HG03159 (cell line): ENCODE measurements around the gene NRG3.
A peak's percentile ranks its signal among the peaks of the same experiment; 100 is the strongest.

ENCODE experiments used
- ATAC-seq: cut with Tn5 transposase; IDR thresholded peaks from one replicate; pipeline ENCODE4 v1.9.1; 2021; ENCODE audit warnings: mild to moderate bottlenecking, moderate library complexity; ENCODE audit not compliant: unreplicated experiment

The NRG3 gene

DNA sequence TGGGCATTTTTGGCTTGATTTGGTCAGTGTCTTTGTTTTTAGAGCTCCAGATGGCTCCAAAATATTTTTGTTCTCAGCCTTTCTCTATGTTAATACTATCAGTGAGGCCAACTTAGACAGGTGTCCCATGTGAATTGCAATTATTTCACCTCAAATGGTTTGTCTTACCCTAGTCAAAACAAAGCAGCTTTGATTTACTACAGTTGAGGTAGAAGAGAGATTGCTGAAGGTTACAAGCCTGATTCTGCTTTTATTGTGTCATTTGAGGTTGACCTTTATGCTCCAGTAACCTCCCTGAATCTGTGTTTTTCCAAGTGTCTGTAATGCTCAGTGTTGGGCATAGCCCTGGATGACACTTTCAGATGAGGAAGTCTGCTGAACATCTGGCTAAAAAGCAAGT lies 882.9 kb downstream of the NRG3 start:
- ATAC-seq: no peak

DNA sequence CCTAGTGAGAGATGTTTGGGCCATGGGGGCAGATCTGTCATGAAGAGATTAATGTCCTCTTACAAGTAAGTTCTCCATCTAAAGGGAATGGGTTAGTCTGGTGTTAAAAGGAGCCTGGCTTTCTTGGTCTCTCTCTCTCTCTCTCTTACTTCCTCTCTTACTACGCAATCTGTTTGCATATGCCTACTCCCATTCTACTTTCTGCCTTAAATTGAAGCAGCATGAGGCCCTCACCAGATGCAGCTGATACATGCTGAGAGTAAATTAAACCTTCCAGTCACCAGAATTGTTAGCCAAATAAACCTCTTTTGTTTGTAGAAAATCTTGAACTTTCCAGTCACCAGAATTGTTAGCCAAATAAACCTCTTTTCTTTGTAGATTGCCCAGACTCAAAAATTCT lies 884.1 kb downstream of the NRG3 start:
- ATAC-seq: no peak

DNA sequence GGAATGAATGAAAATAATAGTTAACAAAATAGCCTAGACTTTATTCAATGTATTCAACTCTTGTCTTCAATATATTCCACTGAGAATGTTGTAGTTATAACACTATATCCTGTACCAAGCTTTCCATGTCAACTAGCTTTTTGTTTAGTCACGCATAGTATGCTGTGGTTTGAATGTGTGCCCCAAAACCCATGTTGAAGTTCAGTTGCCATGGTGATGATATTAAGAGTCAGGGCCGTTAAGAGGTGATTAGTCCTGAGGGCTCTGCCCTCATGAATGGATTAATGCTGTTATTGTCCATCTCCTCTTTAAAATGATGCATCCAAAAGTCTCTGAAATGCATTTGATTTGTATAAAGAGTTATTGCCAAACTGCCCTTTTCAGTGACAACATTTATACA lies 887.6 kb downstream of the NRG3 start:
- ATAC-seq: no peak

DNA sequence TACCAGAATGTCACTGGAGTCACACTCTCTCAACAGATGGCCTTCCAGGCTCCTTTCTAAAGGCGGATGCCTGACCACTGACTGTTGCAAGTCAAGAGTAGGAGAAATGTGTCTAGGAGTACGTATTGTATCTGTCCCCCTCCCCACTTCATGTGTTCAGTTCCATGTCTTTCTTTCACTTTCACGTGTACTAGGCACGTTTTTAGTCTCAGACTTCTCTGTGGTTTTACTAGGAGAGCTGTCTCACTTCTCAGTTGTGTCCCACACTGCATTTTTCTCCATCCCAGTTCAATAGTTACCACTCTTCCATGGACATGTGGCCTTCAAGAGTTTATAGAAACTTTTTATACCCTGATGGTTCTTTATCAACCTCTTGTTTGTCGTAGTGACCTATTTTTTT lies 893.0 kb downstream of the NRG3 start:
- ATAC-seq: no peak

DNA sequence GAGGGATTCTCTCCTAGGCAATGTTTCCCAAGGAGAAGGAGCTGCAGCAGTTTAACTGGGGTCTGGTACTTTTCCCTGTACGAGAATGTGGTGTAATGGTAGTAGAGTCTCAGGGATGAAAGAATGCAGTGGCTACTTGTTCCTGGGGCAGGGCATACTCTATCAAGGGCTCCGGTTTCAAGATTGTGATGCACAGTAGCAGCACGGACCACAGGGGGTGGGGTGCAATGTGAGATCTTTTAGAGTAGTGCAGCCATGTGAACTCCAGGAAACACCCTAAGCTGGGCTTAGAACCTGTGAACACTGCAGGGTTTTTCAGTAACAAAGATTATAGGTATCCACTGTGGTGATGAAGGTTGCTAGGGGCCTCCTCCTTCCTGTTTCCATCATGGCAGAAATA lies 903.9 kb downstream of the NRG3 start:
- no peak for ATAC-seq

DNA sequence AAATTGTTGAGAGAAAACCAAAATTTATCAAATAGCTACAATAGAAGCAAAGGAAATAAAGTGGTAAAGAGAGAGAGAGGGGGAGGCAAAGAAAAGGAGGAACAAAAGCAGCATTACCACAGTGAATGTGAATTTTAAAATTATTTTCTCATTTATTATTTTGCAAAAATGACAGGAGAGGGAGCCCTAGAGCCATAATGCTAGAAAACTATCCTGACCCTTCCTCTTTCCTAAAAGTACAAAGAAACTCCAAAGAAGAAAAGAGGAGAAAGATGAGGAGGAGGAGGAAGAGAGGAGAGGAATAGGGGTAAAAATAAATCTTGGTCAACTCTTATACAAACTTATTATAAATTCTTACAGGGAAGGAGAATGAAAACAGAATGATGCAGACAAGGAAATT lies 921.5 kb downstream of the NRG3 start:
- no peak for ATAC-seq

DNA sequence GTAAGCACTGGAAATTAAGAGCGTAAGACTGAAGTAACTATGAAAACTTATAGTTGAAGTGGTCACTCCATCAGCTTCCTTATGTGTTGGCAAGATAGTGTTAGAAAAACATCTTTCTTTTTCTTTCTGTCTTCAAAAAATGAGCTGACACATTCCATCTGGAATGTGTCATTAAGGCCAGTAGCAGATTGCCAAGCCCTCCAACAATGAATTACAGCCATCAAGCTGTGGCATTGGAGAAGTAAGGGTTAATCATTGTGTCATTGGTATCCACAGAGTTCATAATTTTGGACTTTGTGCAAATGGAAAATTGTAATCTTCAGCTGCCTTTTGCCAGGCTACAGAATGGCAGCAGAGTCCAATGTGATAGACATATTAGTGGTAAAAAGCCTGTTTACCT lies 926.3 kb downstream of the NRG3 start:
- no peak for ATAC-seq

DNA sequence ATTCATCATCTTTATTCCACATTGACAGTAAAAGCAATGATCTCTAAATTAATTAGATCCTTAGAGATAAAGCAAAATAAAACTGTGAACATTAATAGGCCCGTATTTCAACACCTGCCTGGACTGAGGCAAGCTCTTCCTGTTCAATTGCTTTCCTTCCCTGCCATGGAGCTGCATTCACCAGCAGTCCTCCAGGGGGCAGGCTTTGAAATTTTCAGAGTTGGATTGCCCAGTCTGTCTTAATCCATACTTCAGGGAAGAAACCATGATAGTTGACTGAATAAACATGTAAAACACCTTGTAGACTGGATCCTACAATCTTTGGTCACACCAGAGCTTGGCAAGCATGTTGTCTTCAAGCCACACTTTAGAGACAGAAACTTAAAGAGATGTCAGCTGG lies 936.6 kb downstream of the NRG3 start:
- peak; percentile 76 for ATAC-seq

DNA sequence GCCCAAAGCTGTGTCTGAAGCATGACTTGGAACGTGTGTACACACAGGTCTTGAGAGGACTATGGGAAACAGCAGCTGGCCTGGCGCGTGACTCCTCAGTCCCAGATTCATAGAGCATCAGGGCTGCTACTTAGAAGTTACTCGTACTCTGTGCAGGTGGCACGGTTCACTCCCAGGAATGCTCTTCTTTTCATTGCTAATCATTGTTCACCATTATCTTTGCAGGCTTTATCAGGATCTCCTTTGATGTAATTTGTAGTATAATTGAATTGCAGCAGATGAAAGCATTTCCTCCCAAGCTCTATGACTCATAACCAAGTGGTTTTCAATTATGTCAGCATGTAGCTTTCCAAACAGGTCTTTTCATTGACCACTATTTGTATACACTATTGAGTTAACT lies 938.9 kb downstream of the NRG3 start:
- ATAC-seq: no peak

DNA sequence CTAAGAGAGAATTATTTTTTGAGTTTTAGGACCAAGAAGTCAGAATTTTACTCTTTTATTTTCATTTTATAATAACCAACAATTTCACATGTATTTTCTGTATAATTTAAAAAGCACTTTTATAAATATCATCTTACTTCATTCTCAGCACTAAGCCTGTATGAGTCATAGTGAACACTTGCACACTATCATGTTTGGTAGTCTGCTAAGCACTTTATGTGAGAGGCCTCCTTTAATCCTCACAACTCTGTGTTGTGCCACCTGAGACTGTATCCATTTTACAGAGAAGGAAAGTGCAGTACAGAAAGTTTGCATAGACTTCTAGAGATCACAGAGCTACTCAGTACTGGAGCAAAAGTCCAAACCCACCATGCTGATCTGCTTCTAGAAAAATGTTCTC lies 939.6 kb downstream of the NRG3 start:
- ATAC-seq: no peak

DNA sequence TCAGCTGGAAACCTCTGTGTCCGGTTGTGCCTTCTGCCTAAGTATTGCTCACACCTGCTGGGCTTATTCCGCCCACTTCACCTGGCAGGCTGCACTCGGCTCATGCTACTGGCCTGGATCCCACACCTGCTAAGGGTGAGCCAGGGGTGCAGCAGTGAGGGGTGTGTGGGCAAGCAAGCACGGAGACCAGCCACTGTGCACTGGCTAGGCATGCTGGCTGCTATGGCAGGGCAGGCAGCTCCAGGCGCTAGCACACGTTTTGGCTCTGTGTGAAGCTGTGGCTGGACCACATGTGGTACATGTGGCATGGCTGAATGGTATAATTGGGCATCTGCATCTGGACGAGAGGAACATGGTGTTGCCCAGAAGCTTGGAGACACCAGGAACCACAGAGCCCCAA lies 940.7 kb downstream of the NRG3 start:
- ATAC-seq: no peak

DNA sequence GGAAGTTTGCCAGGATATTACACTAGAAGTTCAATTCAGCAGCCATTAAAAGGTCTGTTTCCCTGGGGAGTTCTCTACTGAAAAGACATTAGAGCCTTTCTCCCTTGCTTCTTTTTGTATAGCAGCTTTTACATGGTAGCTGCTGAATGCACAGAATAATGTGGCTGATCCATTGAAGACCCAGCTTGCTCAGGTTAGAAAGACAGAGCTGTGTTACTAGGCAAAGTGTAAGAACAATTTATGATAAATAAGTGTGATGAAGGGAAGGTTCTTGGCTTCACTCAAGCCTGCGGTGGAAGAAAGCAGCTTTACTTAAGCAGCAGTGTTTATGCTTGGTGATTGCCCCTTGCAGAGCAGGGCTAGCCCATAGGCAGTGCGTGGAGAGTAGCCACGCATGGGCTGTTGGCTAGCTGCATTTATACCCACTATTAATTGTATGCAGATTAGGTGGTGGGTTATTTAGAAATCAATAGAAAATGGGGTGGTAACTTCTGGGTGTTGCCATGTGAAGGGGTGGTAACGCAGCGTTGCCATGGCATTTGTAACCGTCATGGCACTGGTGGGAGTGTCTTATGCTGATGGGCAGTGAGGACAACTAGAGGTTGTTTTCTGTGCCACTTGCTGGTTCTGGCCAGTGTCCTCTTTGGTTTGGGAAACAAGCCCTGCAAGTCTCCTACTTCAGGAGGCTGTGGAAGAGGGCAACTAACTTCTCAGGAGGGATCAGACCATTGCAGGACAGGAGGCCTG lies 942.9 kb downstream of the NRG3 start:
- no peak for ATAC-seq

DNA sequence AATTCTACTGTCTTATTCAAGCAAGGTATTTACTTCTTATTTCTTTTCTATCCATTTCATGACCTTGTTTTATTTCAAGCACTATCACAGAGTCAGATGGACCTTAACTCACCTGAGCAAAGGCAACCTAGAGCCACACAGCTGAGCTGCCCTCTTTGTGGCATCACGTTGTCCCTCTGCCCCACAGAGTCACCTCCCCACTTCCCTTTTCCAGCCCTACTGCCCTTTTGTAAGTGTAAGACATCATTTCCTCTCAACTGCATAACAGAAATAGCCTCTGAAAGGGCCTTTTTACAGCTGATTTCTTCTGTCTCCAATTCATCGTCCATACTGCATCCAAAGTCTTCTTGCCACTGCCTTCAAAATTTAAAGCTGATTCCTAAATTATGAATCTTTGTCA lies 946.0 kb downstream of the NRG3 start:
- no peak for ATAC-seq

DNA sequence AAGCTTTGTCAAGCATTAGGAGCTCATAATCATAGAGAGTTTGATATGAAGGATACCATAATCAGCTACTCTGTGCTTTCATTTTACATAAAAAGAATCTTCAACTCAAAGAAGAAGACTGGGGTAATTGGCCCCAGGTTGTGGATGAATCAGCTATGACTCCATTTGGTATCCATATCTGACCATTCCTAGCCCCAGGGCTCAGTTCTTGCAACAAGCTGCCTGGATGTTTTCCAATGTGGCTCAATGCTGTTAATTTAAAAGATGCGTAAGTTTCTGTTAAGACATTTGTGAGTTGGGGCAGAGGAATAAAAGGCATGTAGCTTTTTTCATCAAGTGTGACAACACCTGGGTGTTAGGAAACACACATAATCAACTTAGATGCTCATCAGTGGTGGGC lies 951.1 kb downstream of the NRG3 start:
- ATAC-seq: no peak

DNA sequence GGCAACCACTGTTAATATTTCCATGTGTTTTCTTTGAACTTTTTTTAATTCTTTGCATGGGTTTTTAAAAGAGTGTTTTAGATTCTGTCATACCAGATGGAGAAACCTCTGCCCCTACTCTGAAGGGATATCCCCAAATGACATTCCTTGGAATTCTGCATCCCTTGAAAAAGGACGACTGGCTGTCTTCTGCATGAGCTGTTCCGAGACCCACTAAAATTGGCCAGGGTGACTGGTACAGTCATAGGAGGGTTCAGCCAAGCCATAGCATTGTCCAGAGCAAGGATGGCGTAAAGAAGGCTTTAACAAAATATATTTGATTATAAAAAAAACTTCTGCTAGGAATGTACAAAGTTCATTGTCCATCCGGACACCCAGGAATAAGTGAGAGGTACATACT lies 952.9 kb downstream of the NRG3 start:
- no peak for ATAC-seq

DNA sequence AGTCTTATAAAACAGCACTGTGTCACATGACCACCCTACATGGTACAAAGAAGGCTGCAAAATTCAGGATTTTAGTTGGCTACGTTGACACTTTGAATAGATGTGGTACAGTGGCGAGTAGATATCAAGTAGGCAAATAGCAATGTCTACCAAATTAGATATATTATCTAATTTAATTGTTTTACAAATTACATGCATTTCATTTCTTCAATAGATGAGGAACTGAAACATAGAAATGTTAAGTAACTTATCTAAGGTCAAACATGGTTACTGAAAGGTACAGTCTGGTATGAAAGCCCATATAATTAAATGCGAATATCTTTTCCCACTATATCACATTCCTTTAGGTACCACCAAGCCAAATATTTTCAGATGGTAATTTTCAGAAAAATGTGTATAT lies 972.2 kb downstream of the NRG3 start:
- ATAC-seq: no peak

DNA sequence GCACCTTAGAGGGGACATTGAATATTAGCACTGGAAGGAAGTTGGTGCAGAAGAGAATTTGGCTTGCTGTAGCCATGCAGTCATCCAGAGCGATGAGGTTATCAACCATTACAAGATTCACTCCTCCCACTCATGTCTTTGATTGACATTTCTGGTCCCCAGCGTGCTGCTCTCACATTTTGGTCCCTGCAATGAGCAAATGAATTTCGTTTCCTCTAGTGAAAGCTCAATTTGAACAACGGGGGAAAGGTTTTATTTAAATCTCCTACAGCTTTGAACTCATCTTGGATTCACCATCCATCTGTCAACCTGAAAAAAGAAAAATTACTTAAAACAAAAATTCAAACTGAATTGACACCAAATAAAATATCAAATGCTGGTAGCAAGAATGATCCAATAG lies 975.2 kb downstream of the NRG3 start:
- no peak for ATAC-seq

DNA sequence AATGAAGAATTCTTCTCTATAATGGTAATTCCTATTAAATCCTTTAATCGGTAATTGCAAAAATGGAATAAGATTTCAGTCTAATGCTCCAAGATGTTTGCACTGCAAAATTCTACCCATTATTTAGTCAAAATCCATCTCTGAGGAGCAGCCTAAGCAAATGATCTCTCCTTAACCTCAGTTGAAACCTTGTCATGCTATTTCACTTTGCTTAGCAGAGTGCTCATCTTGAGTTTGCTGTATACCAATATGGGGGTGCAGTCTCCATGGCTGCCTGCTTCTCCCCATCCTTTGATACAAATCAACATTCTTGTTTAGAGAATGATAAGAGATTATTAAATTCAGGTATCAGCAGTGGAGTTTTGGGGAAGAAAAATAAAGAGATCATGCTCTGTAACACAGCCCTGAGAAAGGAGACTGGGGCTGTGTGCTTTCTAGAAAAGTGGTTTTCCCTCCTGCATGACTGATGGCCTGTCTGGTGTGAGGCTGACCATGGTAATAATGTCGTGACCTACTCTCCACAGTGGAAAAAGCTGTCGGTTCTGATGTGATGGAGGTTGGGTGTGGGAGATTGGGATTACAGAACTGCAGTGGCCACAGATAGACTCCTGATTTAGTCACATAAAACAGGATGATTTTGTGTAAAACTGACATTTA lies 982.1 kb downstream of the NRG3 start:
- ATAC-seq: no peak

DNA sequence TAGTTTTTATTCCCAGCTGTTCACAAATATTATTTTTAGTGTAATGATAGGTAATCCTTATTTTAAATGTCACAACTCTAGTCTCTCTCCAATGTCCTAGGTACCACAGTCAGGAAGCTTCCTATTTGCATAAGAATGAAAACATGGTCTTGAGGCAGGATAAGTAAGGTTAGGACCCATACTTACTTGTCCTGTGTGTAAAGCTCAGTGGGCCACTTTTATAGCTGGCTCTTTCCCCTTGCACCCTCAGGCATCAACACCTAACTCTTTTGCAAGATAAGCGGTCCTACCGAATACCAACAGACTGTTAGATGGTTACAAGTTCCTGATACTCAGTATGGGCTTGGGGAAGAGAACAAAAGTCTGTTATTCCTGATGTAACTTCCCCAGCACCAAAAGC lies 986.9 kb downstream of the NRG3 start:
- ATAC-seq: no peak

DNA sequence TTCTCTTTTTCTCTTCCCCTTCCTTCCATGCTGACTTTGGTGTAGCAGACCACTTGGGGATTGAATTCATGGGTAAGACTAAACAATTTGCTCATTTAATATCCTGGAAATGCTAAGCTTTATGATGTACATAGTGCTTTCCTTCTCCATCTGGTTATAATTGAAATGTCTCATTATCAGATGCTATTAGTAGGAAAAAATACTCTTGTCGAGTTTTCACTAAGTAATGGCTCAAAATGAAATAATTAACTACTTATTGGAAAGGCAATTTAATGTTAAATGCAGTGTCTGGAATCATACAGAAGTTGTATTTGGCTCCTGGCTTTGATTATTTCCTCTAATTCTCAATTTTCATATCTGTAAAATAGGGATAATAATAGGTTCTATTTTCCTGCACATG lies 990.4 kb downstream of the NRG3 start:
- ATAC-seq: no peak

DNA sequence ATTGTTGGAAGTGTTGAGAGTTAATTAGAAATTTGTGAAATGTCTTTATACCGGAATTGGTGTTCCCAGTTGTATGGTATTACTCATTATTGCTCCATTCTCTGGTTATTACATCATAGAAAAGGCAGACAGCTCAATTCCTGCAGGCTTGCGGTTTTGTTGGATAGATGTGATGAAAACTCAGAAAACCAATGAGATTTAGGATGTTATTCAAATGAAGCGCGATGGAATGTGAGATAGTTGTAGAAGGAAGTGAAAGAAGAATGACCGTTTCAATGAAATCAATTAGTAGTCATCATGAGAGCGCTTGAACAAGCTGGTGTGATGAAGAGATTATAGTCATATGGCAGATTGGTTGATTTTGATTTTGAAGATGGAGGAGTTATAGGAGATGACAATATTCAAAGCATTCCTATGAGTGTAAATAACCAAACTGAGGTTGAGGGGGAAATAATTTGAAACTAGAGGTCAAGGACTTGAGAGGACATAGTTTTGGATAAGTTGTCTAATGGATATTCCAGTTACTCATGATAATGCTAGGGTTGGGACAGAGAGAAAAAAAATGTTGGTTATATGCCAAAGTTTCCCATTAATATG lies 991.5 kb downstream of the NRG3 start:
- ATAC-seq: no peak

DNA sequence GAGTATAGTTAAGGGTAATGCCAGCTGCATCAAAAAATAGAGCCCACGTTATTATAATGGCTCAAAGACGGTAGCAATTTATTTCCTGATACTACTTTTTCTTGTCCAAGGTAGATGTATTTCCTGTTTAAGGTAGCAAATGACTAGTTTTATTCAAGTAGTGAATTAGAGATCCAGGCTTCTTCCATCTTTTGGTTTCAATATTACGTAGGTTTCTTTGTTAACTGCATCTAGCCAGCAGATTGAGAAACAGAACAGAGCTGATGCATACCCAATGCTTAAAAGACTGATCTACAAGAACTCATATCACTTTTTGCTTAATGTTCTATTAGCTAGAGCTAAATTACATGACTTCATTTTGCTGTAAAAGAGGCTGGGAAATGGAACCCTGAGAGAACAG lies 992.1 kb downstream of the NRG3 start:
- ATAC-seq: no peak

DNA sequence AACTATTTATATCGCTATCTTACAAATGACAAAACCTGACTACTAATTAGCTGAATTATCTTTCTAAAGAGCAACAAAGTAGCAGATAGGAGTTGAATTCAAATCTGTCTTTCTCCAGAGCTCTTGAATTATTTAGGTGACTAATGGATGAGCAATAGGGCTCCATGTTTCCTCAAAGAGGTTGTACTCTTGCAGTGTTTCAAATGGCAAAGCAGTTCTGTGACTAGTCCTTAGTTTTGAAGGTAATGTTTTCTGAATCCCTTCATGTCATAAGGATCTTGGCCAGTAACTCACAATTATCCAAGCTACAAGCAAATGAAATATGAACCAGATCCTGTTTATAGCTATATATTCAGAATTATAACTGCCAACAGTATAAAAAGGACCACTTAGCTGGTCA lies 999.7 kb downstream of the NRG3 start:
- no peak for ATAC-seq
